ENCODE results near the gene HYPK. TPM values are rescaled to one million over a fixed set of nuclear protein-coding genes. Genes with fewer than 3 reads are reported as not detected.

The HYPK gene
- total RNA-seq = 14.3 TPM

GRCh38 chr15:43800286-43801141 lies at the start of gene HYPK:
Gene HYPK, plus strand, starts transcription at chr15:43800599. Its CDS starts 24 bp downstream, at chr15:43800623.
- DNase-seq (ENCODE audit: low spot score) = peak; percentile 96

GRCh38 chr15:43751885-43752284 lies 48.5 kb upstream of the HYPK start:
- no peak for DNase-seq (ENCODE audit: low spot score)

- no peak for DNase-seq (ENCODE audit: low spot score)
Measured at GRCh38 chr15:43762824-43763223, 37.6 kb upstream of the HYPK start.

GRCh38 chr15:43763819-43764446 lies 36.5 kb upstream of the HYPK start:
- DNase-seq (ENCODE audit: low spot score) = no peak

GRCh38 chr15:43769584-43770228 lies 30.7 kb upstream of the HYPK start:
- DNase-seq (ENCODE audit: low spot score) = no peak

- no peak for DNase-seq (ENCODE audit: low spot score)
Measured at GRCh38 chr15:43771816-43772215, 28.6 kb upstream of the HYPK start.

- no peak for DNase-seq (ENCODE audit: low spot score)
Measured at GRCh38 chr15:43772624-43773023, 27.8 kb upstream of the HYPK start.

GRCh38 chr15:43774062-43774461 lies 26.3 kb upstream of the HYPK start:
- DNase-seq (ENCODE audit: low spot score) = no peak

GRCh38 chr15:43775411-43775965 lies 24.9 kb upstream of the HYPK start:
- no peak for DNase-seq (ENCODE audit: low spot score)

GRCh38 chr15:43776101-43776717 lies 24.2 kb upstream of the HYPK start:
- DNase-seq (ENCODE audit: low spot score) = peak; percentile 50

- DNase-seq (ENCODE audit: low spot score) = peak; percentile 79
Measured at GRCh38 chr15:43776718-43777266, 23.6 kb upstream of the HYPK start, which contains the start of gene ELL3. Gene ELL3, minus strand, starts transcription at chr15:43776966. Its CDS starts 65 bp downstream, at chr15:43776901.

- DNase-seq (ENCODE audit: low spot score) = peak; percentile 74
Measured at GRCh38 chr15:43777267-43777914, 23.0 kb upstream of the HYPK start.

- no peak for DNase-seq (ENCODE audit: low spot score)
Measured at GRCh38 chr15:43779016-43779415, 21.4 kb upstream of the HYPK start.

GRCh38 chr15:43789409-43789808 lies 11.0 kb upstream of the HYPK start:
- DNase-seq (ENCODE audit: low spot score) = no peak

- DNase-seq (ENCODE audit: low spot score) = peak; percentile 100
Measured at GRCh38 chr15:43791993-43792760, 8.2 kb upstream of the HYPK start, which contains the start of gene SERF2. Gene SERF2, plus strand, starts transcription at chr15:43792320. Its CDS starts 57 bp downstream, at chr15:43792377.

- peak; percentile 54 for DNase-seq (ENCODE audit: low spot score)
Measured at GRCh38 chr15:43792761-43793476, 7.5 kb upstream of the HYPK start.

- no peak for DNase-seq (ENCODE audit: low spot score)
Measured at GRCh38 chr15:43793647-43794046, 6.8 kb upstream of the HYPK start.

- DNase-seq (ENCODE audit: low spot score) = no peak
Measured at GRCh38 chr15:43794269-43795037, 5.9 kb upstream of the HYPK start.

- no peak for DNase-seq (ENCODE audit: low spot score)
Measured at GRCh38 chr15:43795197-43795596, 5.2 kb upstream of the HYPK start.
